ENCODE results near the gene DAPP1.

Gene DAPP1

DNA sequence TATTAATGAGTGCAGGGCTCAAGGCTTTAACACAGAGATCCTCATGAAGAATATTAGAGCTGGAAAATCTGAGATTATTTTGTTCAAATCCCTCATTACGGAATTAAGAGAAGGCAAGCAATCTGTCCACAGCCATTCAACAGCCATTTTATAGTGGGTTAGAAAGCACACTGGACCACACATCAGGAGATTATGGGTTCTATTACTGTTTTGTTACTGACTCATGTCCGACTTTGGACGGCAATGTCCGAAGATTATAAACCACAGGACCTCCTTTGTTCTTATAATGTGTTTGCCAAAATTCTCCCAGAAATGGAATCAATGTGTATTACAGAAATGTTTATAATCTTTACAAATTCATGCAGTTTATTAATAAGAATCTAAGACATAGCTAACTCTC, 69.5 kb downstream of the DAPP1 start:
- FAIRE-seq (no peak), DNase-seq (ENCODE audit: insufficient read length) (no peak)
- TF ChIP-seq POLR2A (IDR thresholded peaks at IDR 0.05; ENCODE audit: low read depth, low read length) = no peak

- TF ChIP-seq TAF1 (IDR thresholded peaks at IDR 0.05; ENCODE audit: borderline replicate concordance, low read depth, low read length) (no peak), POLR2A (IDR thresholded peaks at IDR 0.05; ENCODE audit: low read depth, low read length) (no peak), POLR2AphosphoS5 (IDR thresholded peaks at IDR 0.05; ENCODE audit: low read depth, low read length) (no peak)
- FAIRE-seq (no peak), DNase-seq (ENCODE audit: insufficient read length) (no peak)
Observed at GRCh38 chr4:99887837-99888236, 71.2 kb downstream of the DAPP1 start.

GRCh38 chr4:99891351-99891750, 74.7 kb downstream of the DAPP1 start:
- TF ChIP-seq POLR2A (IDR thresholded peaks at IDR 0.05; ENCODE audit: low read depth, low read length) (no peak), TAF1 (IDR thresholded peaks at IDR 0.05; ENCODE audit: borderline replicate concordance, low read depth, low read length) (no peak), POLR2AphosphoS5 (IDR thresholded peaks at IDR 0.05; ENCODE audit: low read depth, low read length) (no peak)
- DNase-seq (ENCODE audit: insufficient read length) = no peak
- no peak for FAIRE-seq

- TF ChIP-seq POLR2AphosphoS5 (IDR thresholded peaks at IDR 0.05; ENCODE audit: low read depth, low read length) = no peak
- no peak for TF ChIP-seq POLR2A (IDR thresholded peaks at IDR 0.05; ENCODE audit: low read depth, low read length)
- TF ChIP-seq TAF1 (IDR thresholded peaks at IDR 0.05; ENCODE audit: borderline replicate concordance, low read depth, low read length) = no peak
- no peak for FAIRE-seq
- no peak for DNase-seq (ENCODE audit: insufficient read length)
Observed at GRCh38 chr4:99893029-99893428, 76.4 kb downstream of the DAPP1 start.

DNA sequence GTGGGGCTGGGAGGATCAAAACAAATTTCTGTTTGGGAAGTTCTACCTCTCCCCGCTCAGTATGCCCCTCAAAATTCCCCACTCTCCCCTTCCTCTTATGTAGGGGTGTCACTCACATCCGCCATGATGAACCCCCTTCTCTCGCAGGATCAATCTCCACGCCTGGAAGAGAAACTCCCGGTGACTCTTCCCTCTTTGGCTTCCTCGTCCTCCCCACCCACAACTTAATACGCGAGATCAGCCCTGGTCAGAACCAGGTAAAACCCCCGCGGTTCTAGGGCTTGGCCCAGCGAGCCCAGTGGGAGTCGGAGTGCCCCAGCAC, 77.2 kb downstream of the DAPP1 start:
- TF ChIP-seq POLR2A (IDR thresholded peaks at IDR 0.05; ENCODE audit: low read depth, low read length) (no peak), POLR2AphosphoS5 (IDR thresholded peaks at IDR 0.05; ENCODE audit: low read depth, low read length) (no peak), TAF1 (IDR thresholded peaks at IDR 0.05; ENCODE audit: borderline replicate concordance, low read depth, low read length) (no peak)
- peak; percentile 36 for FAIRE-seq
- DNase-seq (ENCODE audit: insufficient read length) = no peak

- FAIRE-seq (peak; percentile 98), DNase-seq (ENCODE audit: insufficient read length) (peak; percentile 75)
- TF ChIP-seq POLR2A (IDR thresholded peaks at IDR 0.05; ENCODE audit: low read depth, low read length) (peak; percentile 73), TAF1 (IDR thresholded peaks at IDR 0.05; ENCODE audit: borderline replicate concordance, low read depth, low read length) (peak; percentile 66; the same call in 1 of the 2 replicates), POLR2AphosphoS5 (IDR thresholded peaks at IDR 0.05; ENCODE audit: low read depth, low read length) (peak; percentile 66; the same call in 1 of the 2 replicates)
Observed at GRCh38 chr4:99894161-99894997, 77.8 kb downstream of the DAPP1 start, which contains the start of gene LAMTOR3. Gene LAMTOR3 (minus strand): TSS chr4:99894427. CDS start chr4:99893963, 464 bp downstream.

GRCh38 chr4:99894998-99895397, 78.4 kb downstream of the DAPP1 start:
- DNase-seq (ENCODE audit: insufficient read length) (no peak), FAIRE-seq (no peak)
- TF ChIP-seq TAF1 (IDR thresholded peaks at IDR 0.05; ENCODE audit: borderline replicate concordance, low read depth, low read length) (no peak), POLR2A (IDR thresholded peaks at IDR 0.05; ENCODE audit: low read depth, low read length) (no peak), POLR2AphosphoS5 (IDR thresholded peaks at IDR 0.05; ENCODE audit: low read depth, low read length) (no peak)

GRCh38 chr4:99915449-99915848, 98.8 kb downstream of the DAPP1 start:
- TF ChIP-seq POLR2A (IDR thresholded peaks at IDR 0.05; ENCODE audit: low read depth, low read length) (no peak), TAF1 (IDR thresholded peaks at IDR 0.05; ENCODE audit: borderline replicate concordance, low read depth, low read length) (no peak), POLR2AphosphoS5 (IDR thresholded peaks at IDR 0.05; ENCODE audit: low read depth, low read length) (no peak)
- FAIRE-seq (no peak), DNase-seq (ENCODE audit: insufficient read length) (no peak)

GRCh38 chr4:99917575-99917974, 100.9 kb downstream of the DAPP1 start:
- no peak for TF ChIP-seq TAF1 (IDR thresholded peaks at IDR 0.05; ENCODE audit: borderline replicate concordance, low read depth, low read length)
- TF ChIP-seq POLR2AphosphoS5 (IDR thresholded peaks at IDR 0.05; ENCODE audit: low read depth, low read length) = no peak
- FAIRE-seq (no peak), DNase-seq (ENCODE audit: insufficient read length) (no peak)

DNA sequence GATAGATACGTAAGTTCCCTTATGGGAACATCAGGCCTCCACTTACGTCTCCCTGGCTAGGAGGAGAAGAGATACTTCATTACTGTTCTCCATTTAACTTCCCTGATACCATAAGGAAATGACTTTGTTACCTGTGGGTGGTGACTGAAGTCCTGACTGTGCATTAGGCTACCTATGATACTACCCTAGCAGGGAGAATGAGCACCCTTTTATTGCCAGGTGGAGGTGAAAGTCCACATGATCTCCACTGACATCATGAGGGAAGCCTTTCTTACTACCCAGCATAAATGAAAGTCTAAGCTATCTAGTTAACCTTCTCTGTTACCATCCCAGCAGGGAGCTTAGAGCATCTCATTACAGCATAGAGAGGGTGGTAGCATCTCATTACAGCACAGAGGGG, 102.0 kb downstream of the DAPP1 start:
- DNase-seq (ENCODE audit: insufficient read length) (no peak), FAIRE-seq (peak; percentile 56)
- TF ChIP-seq POLR2AphosphoS5 (IDR thresholded peaks at IDR 0.05; ENCODE audit: low read depth, low read length) (no peak), POLR2A (IDR thresholded peaks at IDR 0.05; ENCODE audit: low read depth, low read length) (no peak), TAF1 (IDR thresholded peaks at IDR 0.05; ENCODE audit: borderline replicate concordance, low read depth, low read length) (no peak)
